WTC11 (cell line): Measurements from ENCODE around the gene FAM240A. TPM values are rescaled to one million over a fixed set of nuclear protein-coding genes. Genes with fewer than 3 reads are reported as not detected.
A peak's percentile ranks its signal among the peaks of the same experiment; 100 is the strongest.

Experiments used
- ATAC-seq: fragments of 200-7000 bp; cut with Tn5 transposase; 2 replicates; pipeline ENCODE4 v1.10.0; 2021; ENCODE audit warnings: mild to moderate bottlenecking, moderate library complexity
- CTCF ChIA-PET: fragments of 300-600 bp; sonication (Branson Sonifier 250); formaldehyde crosslinking; loops from one replicate; lab custom pipeline; 2021; ENCODE audit warnings: antibody characterized with exemption; lab: Charles Lee
- POLR2A ChIA-PET: fragments of 350-600 bp; sonication (Branson Sonifier 250); formaldehyde crosslinking; loops from one replicate; lab custom pipeline; 2021; ENCODE audit warnings: antibody characterized with exemption; lab: Charles Lee
- DNase-seq: peaks from one replicate; pipeline ENCODE4 v3.0.0; 2021; ENCODE audit warnings: low spot score
- H3K27ac Mint-ChIP-seq: 2 replicates; pipeline ENCODE4 v1.8.0; 2021; ENCODE audit warnings: mixed read lengths
- H3K27me3 Mint-ChIP-seq: 2 replicates; pipeline ENCODE4 v1.8.0; 2021; ENCODE audit warnings: low read depth, mild to moderate bottlenecking, moderate library complexity, mixed read lengths
- H3K36me3 Mint-ChIP-seq: 2 replicates; pipeline ENCODE4 v1.8.0; 2021; ENCODE audit warnings: mixed read lengths
- H3K4me1 Mint-ChIP-seq: 2 replicates; pipeline ENCODE4 v1.8.0; 2022; ENCODE audit warnings: mixed read lengths
- H3K4me3 Mint-ChIP-seq: 2 replicates; pipeline ENCODE4 v1.8.0; 2021; ENCODE audit warnings: mild to moderate bottlenecking, moderate library complexity, mixed read lengths
- H3K9me3 Mint-ChIP-seq: 2 replicates; pipeline ENCODE4 v1.8.0; 2021; ENCODE audit warnings: mixed read lengths
- AFF4 ChIP-seq: sonication (generic); formaldehyde crosslinking; IDR thresholded peaks from 2 replicates; pipeline ENCODE4 v1.8.1; 2023; ENCODE audit warnings: mild to moderate bottlenecking, missing genetic modification reagents, borderline replicate concordance
- ATF6 ChIP-seq: sonication (generic); formaldehyde crosslinking; IDR thresholded peaks from 2 replicates; pipeline ENCODE4 v1.8.1; 2023; ENCODE audit warnings: mild to moderate bottlenecking, missing genetic modification reagents
- CREB1 ChIP-seq: sonication (generic); formaldehyde crosslinking; IDR thresholded peaks from 2 replicates; pipeline ENCODE4 v1.8.0; 2023; ENCODE audit warnings: mild to moderate bottlenecking, missing genetic modification reagents
- CREM ChIP-seq: sonication (generic); formaldehyde crosslinking; IDR thresholded peaks from 2 replicates; pipeline ENCODE4 v1.8.1; 2022; ENCODE audit warnings: mild to moderate bottlenecking, missing genetic modification reagents, moderate library complexity
- ETV6 ChIP-seq: sonication (generic); formaldehyde crosslinking; IDR thresholded peaks from 2 replicates; pipeline ENCODE4 v1.8.1; 2022; ENCODE audit warnings: mild to moderate bottlenecking, missing genetic modification reagents
- FOXK1 ChIP-seq: sonication (generic); formaldehyde crosslinking; IDR thresholded peaks from 2 replicates; pipeline ENCODE4 v1.8.0; 2022; ENCODE audit warnings: mild to moderate bottlenecking, moderate library complexity, missing genetic modification reagents
- HMGA2 ChIP-seq: fragments of 250-450 bp; sonication (Bioruptor Pico); IDR thresholded peaks from 2 replicates; pipeline ENCODE4 v1.4.0; 2021; ENCODE audit warnings: mild to moderate bottlenecking, moderate library complexity
- MAX ChIP-seq: sonication (generic); formaldehyde crosslinking; IDR thresholded peaks from 2 replicates; pipeline ENCODE4 v1.8.0; 2022; ENCODE audit warnings: mild to moderate bottlenecking, missing genetic modification reagents
- NFYB ChIP-seq: sonication (generic); formaldehyde crosslinking; conservative IDR thresholded peaks from 2 replicates; pipeline ENCODE4 v1.8.0; 2022; ENCODE audit warnings: low read depth, missing genetic modification reagents
- SP1 ChIP-seq: sonication (generic); formaldehyde crosslinking; conservative IDR thresholded peaks from 2 replicates; pipeline ENCODE4 v1.8.1; 2022; ENCODE audit warnings: missing genetic modification reagents
- TEAD1 ChIP-seq: sonication (generic); formaldehyde crosslinking; IDR thresholded peaks from 2 replicates; pipeline ENCODE4 v1.8.0; 2022; ENCODE audit warnings: mild to moderate bottlenecking, missing genetic modification reagents
- TP53 ChIP-seq: sonication (generic); formaldehyde crosslinking; IDR thresholded peaks from 2 replicates; pipeline ENCODE4 v1.8.1; 2023; ENCODE audit warnings: mild to moderate bottlenecking, missing genetic modification reagents
- ZNF121 ChIP-seq: sonication (generic); formaldehyde crosslinking; IDR thresholded peaks from 2 replicates; pipeline ENCODE4 v1.8.0; 2023; ENCODE audit warnings: missing genetic modification reagents
- ZNF219 ChIP-seq: sonication (generic); formaldehyde crosslinking; IDR thresholded peaks from 2 replicates; pipeline ENCODE4 v1.8.0; 2023; ENCODE audit warnings: missing genetic modification reagents, mild to moderate bottlenecking, borderline replicate concordance
- ZNF281 ChIP-seq: sonication (generic); formaldehyde crosslinking; IDR thresholded peaks from 2 replicates; pipeline ENCODE4 v1.8.0; 2023; ENCODE audit warnings: mild to moderate bottlenecking, missing genetic modification reagents
- ZNF317 ChIP-seq: sonication (generic); formaldehyde crosslinking; IDR thresholded peaks from 2 replicates; pipeline ENCODE4 v1.8.1; 2023; ENCODE audit warnings: low read depth, mild to moderate bottlenecking, moderate library complexity, missing genetic modification reagents, borderline replicate concordance
- ZNF396 ChIP-seq: fragments of 250-450 bp; sonication (Bioruptor Pico); IDR thresholded peaks from 2 replicates; pipeline ENCODE4 v1.8.0; 2021; ENCODE audit warnings: mild to moderate bottlenecking, moderate library complexity, borderline replicate concordance
- ZNF423 ChIP-seq: fragments of 250-450 bp; sonication (Bioruptor Pico); IDR thresholded peaks from 2 replicates; pipeline ENCODE4 v2.1.2; 2022; ENCODE audit warnings: mild to moderate bottlenecking, moderate library complexity
- total RNA-seq: library from RNA; stranded (reverse); gene quantifications from 3 replicates; pipeline ENCODE4 v1.2.3, GENCODE V29; 2021
- TF ChIP-seq, protein P1 (sequence below): sonication (generic); formaldehyde crosslinking; IDR thresholded peaks from 2 replicates; pipeline ENCODE4 v1.8.1; 2022; ENCODE audit warnings: mild to moderate bottlenecking, moderate library complexity, missing genetic modification reagents
- TF ChIP-seq, protein P2 (sequence below): sonication (generic); formaldehyde crosslinking; IDR thresholded peaks from 2 replicates; pipeline ENCODE4 v1.8.0; 2022; ENCODE audit warnings: mild to moderate bottlenecking, missing genetic modification reagents
- TF ChIP-seq, protein P3 (sequence below): fragments of 250-450 bp; sonication (Bioruptor Pico); IDR thresholded peaks from 2 replicates; pipeline ENCODE4 v1.9.0; 2021; ENCODE audit warnings: mild to moderate bottlenecking

The FAM240A gene
- total RNA-seq, 1 experiment from 2014 or later: 0.13 TPM

DNA sequence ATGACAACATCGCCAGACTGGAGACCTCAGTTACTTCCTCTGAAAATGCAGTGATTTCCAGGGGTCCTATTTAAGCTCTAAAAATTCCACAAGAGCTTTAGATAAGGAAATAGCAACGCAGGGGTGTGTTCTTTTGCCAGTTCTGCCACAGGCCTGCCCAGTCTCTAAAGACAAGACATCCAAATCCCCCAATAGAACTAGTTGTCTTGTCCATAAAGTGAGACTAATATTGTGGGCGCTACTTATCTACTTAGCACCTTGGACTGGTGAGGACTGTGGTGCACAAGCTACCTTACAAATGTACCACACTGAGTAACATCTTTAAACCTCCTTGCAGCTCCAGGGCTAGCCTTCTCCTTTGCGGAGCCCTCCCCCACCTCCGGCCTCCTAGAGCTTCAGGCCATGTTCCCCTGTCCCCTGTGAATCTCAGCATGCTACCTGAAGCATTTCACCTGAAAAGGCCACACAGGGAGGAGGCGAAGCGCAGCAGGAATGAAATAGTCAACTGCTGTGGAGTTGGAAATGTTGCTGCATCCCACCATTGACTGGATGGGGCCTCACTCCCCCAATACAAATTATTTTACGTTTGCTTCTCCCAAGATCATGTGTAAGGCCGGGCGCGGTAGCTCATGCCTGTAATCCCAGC is 36.6 kb upstream of the FAM240A start:
- peak; percentile 18 for ATAC-seq
- TF ChIP-seq ZNF219 (CRISPR knock-in tag): peak; percentile 60; the same call in 1 of the 2 replicates
- TF ChIP-seq AFF4 (CRISPR knock-in tag): 0 out of 2 replicates have a peak, but pooled peaks have one; percentile 81
- no peak for TF ChIP-seq ATF6 (CRISPR knock-in tag)
- peak; percentile 32 for TF ChIP-seq SP1 (CRISPR knock-in tag)
- TF ChIP-seq ZNF317 (CRISPR knock-in tag): no peak
- TF ChIP-seq ZNF423 (CRISPR knock-in tag): peak; percentile 96
- 0 out of 2 replicates have a peak, but pooled peaks have one; percentile 10 for TF ChIP-seq ZNF121 (CRISPR knock-in tag)
- peak; percentile 17; the same call in 1 of the 2 replicates for TF ChIP-seq CREM (CRISPR knock-in tag)
- peak; percentile 89; the same call in 1 of the 2 replicates for TF ChIP-seq TEAD1 (CRISPR knock-in tag)
- TF ChIP-seq ZNF281: peak; percentile 92
- TF ChIP-seq MAX (CRISPR knock-in tag): peak; percentile 22; the same call in 1 of the 2 replicates
- no peak for TF ChIP-seq HMGA2
- TF ChIP-seq CREB1: 0 out of 2 replicates have a peak, but pooled peaks have one; percentile 53
- peak; percentile 82 for TF ChIP-seq ETV6 (CRISPR knock-in tag)
- TF ChIP-seq, protein P1, sequence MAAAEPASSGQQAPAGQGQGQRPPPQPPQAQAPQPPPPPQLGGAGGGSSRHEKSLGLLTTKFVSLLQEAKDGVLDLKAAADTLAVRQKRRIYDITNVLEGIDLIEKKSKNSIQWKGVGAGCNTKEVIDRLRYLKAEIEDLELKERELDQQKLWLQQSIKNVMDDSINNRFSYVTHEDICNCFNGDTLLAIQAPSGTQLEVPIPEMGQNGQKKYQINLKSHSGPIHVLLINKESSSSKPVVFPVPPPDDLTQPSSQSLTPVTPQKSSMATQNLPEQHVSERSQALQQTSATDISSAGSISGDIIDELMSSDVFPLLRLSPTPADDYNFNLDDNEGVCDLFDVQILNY (CRISPR knock-in tag): 0 out of 2 replicates have a peak, but pooled peaks have one; percentile 39
- TF ChIP-seq, protein P2, sequence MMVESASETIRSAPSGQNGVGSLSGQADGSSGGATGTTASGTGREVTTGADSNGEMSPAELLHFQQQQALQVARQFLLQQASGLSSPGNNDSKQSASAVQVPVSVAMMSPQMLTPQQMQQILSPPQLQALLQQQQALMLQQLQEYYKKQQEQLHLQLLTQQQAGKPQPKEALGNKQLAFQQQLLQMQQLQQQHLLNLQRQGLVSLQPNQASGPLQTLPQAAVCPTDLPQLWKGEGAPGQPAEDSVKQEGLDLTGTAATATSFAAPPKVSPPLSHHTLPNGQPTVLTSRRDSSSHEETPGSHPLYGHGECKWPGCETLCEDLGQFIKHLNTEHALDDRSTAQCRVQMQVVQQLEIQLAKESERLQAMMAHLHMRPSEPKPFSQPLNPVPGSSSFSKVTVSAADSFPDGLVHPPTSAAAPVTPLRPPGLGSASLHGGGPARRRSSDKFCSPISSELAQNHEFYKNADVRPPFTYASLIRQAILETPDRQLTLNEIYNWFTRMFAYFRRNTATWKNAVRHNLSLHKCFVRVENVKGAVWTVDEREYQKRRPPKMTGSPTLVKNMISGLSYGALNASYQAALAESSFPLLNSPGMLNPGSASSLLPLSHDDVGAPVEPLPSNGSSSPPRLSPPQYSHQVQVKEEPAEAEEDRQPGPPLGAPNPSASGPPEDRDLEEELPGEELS (CRISPR knock-in tag): peak; percentile 80; the same call in 1 of the 2 replicates
- 0 out of 2 replicates have a peak, but pooled peaks have one; percentile 52 for TF ChIP-seq FOXK1
- TF ChIP-seq TP53: 0 out of 2 replicates have a peak, but pooled peaks have one; percentile 34
- TF ChIP-seq, protein P3, sequence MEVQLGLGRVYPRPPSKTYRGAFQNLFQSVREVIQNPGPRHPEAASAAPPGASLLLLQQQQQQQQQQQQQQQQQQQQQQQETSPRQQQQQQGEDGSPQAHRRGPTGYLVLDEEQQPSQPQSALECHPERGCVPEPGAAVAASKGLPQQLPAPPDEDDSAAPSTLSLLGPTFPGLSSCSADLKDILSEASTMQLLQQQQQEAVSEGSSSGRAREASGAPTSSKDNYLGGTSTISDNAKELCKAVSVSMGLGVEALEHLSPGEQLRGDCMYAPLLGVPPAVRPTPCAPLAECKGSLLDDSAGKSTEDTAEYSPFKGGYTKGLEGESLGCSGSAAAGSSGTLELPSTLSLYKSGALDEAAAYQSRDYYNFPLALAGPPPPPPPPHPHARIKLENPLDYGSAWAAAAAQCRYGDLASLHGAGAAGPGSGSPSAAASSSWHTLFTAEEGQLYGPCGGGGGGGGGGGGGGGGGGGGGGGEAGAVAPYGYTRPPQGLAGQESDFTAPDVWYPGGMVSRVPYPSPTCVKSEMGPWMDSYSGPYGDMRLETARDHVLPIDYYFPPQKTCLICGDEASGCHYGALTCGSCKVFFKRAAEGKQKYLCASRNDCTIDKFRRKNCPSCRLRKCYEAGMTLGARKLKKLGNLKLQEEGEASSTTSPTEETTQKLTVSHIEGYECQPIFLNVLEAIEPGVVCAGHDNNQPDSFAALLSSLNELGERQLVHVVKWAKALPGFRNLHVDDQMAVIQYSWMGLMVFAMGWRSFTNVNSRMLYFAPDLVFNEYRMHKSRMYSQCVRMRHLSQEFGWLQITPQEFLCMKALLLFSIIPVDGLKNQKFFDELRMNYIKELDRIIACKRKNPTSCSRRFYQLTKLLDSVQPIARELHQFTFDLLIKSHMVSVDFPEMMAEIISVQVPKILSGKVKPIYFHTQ: no peak
- no peak for TF ChIP-seq NFYB
- TF ChIP-seq ZNF396 (CRISPR knock-in tag): no peak
- Mint-ChIP-seq H3K9me3 (no peaks in the 10 kb centered on the region), H3K4me1 (peaks cover 61% of the 10 kb centered on the region), H3K4me3 (peak overlapping the region; percentile 86), H3K27ac (peak overlapping the region; percentile 100), H3K27me3 (no peaks in the 10 kb centered on the region; the same call in 1 of the 2 replicates), H3K36me3 (peaks cover 33% of the 10 kb centered on the region)
- POLR2A ChIA-PET: interaction anchor here (0.7 to 5.3 kb wide), 11 partner anchors 9 to 94 kb away, joined by 3 to 41 read pairs (median 4); no protein-coding TSS in a partner anchor
- DNase-seq: peak; percentile 59
- CTCF ChIA-PET: interaction anchor here (0.6 to 6.1 kb wide), 13 partner anchors 10 to 334 kb away, joined by 3 to 55 read pairs (median 5); no protein-coding TSS in a partner anchor
